ENCODE data around the gene LIPA.
"Not testable (repeated sequence)": the region's sequence is repeated elsewhere in the genome, so short reads cannot be mapped to it uniquely, and the experiment has no call there.

The LIPA gene

DNA sequence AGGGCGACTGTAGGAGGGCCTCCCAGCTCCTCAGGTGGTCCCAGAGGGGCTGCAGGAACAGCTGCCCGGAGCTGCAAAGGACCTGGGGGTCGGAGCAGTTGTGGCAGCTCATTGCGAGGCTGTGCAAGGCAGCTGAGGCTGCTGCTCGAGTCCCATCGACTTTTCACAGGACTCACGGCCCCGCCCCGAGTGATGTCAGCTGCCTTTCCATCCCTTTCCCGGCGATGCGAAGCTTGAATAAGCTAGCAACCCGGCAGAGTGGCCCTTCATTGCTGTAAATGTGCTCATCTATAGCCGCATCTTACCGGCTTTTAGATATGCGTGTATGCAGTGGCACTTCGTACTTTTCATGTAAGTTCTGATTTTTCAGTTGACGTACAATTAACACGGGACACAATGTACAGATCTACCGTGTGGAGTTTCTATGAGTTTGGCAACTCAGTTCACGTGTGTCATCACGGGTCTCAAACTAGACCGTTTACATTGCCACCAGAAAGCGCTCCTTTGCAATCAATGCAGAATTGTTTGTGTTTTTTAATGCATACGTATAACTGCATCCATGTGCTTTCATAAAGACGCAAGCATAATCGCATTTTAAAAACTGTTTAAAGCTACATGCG lies 44.3 kb downstream of the LIPA start, which contains the start of gene CH25H:
Gene CH25H, minus strand, starts transcription at position 137 of the 620 bp plus-strand sequence. Its CDS starts 25 bp downstream, at position 112.
- no peak for FAIRE-seq

GRCh38 chr10:89206402-89207180 lies 45.0 kb downstream of the LIPA start:
- FAIRE-seq: no peak

- no peak for FAIRE-seq
Measured at GRCh38 chr10:89204621-89205185, 46.9 kb downstream of the LIPA start.

GRCh38 chr10:89203237-89203636 lies 48.3 kb downstream of the LIPA start:
- FAIRE-seq: no peak

DNA sequence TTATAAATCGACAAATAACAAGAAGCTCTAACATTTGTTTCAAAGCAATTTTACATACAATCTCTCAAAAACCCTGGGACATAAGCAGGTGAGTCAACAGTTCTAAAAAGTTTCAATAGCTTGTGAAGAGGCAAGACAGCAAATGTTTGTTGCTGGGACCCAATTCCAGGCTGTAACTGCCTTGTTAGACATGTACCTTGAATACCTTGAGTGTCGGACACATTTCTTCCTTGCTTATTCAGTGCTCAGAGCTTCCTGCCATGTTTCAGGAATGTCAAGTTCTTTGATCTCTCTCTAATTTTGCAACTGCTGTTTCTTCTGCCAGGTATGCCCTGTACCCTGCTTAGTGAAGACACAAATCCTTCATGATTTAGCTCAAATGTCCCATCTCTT lies 49.5 kb downstream of the LIPA start:
- no peak for FAIRE-seq

- FAIRE-seq: no peak
Measured at GRCh38 chr10:89201345-89202032, 50.1 kb downstream of the LIPA start.

DNA sequence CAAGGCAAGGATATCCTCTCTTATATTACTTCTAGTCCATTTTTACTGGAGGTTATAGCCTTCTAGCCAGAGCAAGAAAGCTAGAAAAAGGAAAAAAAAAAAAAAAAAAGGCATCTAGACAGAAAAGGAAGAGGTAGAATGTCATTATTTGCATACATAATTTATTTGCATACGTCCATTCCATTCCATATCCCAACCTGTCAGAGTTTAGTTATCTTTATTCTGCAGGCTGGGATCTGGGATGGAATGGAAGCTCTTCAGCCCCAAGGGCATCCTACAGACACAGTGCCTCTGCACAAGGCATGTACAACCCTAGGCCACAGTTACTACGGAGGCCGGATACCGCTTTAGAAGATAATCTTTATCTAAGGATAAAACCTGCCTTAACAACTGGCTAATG lies 54.1 kb downstream of the LIPA start:
- FAIRE-seq: no peak

DNA sequence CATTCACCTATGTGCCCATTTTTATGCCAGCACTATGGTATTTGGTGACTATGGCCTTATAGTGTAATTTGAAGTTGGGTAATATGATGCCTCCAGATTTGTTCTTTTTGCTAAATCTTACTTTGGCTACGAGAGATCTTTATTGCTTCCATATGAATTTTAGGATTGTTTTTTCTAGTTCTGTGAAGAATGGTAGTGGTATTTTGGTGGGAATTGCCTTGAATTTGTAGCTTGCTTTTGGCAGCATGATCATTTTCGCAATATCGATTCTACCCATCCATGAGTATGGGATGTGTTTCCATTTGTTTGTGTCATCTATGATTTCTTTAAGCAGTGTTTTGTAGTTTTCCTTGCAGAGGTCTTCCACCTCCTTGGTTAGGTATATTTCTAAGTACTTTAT lies 60.3 kb downstream of the LIPA start:
- FAIRE-seq: not testable (repeated sequence)

GRCh38 chr10:89189211-89189734 lies 62.3 kb downstream of the LIPA start:
- no peak for FAIRE-seq

DNA sequence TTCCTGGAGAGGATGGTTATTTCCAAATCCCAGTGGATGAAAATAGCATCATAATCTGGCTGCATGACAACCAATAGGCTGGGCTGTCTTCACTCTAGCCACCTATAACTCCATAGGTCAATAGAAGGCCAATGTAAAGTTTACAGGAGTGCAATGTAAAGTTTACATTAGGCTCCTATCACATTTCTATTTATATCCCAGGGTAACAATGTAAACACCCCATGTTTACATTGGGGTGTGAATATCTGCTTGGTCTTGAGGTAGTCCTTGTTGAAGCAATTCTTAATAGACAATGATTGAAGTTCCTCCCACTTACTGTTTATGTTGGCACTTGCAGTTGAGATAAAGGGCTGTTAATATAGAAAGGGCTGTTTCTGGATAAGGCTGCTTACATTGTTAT lies 65.9 kb downstream of the LIPA start:
- no peak for FAIRE-seq

DNA sequence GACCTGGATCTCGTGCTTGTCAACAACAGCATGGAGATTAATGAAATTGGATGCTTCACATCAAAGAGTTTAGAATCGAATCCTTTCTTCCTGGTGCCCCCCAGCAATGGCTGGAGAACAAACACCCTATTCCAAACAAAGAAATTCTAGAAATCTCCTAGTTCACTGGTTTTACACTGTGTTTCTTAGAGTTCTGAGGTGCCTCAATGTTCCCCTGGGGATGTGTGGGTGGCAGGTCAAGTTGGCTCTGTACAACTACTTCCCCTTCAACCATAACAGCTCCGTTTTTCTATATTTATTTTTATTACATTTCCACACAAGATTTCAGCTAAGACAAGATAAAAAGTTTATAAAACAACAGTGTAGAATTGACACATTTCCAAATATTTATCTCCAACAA lies 66.9 kb downstream of the LIPA start:
- FAIRE-seq: no peak

DNA sequence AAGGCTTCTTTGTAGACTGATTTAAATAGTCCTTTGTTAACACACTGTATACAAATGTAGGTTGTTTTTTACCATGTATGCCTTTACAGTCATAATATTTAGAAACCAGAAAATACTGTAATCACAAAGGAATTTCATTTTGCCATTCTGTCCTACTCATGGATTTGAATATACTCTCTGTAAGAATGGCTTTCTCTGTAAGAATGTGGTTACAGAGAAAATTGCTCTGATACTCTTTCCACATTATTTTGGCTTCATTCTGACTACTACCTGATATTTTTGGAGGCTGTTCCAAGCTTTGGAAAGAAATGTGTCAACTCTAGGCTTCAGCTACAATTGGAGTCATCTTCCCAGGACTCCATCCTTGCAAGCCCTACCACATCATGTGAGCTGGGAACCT lies 68.0 kb downstream of the LIPA start:
- no peak for FAIRE-seq

DNA sequence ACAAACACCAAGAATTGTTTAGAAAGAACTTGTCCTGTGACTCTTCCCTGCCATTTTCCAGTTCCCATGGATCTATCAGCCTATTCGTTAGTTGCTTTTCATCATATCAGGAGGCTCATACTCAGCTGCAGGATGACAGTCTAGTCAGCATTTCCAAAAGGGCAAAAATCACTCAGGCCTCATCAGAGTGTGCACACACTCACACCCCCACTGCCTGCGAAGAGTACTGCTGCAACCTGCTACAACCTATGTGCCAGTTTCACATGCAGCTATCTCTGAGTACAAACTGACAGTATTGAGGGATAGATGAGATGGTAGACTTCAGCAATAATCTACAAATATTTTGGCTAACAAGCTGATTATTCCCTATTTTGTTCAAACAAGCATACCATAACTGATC lies 68.7 kb downstream of the LIPA start:
- FAIRE-seq: no peak

- FAIRE-seq: no peak
Measured at GRCh38 chr10:89175816-89176215, 75.8 kb downstream of the LIPA start.

- no peak for FAIRE-seq
Measured at GRCh38 chr10:89173075-89173474, 78.5 kb downstream of the LIPA start.

- FAIRE-seq: no peak
Measured at GRCh38 chr10:89171996-89172395, 79.6 kb downstream of the LIPA start.

GRCh38 chr10:89171263-89171872 lies 80.2 kb downstream of the LIPA start:
- FAIRE-seq: no peak

DNA sequence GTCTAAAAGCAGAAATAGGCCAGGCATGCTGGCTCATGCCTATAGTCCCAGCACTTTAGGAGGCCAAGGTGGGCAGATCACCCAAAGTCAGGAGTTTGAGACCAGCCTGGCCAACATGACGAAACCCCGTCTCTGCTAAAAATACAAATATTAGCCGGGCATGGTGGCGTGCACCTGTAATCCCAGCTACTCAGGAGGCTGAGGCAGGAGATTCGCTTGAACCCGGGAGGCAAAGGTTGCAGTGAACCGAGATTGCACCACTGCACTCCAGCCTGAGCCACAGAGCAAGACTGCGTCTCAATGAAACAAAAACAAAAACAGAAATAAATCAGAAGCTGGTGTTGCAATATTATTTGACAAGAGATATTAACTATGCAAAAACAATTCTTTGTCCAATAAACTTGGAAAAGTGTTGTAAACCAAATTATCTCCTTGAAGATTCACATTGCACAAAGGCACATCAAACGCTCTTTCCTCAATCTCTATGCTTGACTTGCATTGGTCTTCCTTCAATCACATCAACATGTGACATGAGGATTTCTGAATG lies 83.1 kb downstream of the LIPA start:
- FAIRE-seq: not testable (repeated sequence)

DNA sequence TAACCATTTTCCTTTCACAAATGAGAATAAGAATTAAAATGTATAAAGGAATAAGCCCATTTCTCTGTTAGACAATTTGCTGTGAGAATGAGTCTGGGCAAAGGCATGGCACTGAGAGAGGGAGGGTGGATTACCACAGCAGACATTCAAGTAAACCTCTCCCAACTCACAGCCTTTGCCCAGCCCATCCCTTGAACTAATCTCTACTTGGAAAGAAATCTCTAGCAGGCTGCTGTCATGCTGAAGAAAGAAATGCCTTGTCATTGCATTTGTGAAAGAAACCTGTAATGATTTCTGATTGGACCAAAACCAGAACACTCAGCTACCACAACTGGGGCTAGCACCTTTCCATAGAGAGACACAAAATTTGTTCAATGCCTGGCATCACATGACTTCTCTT lies 83.7 kb downstream of the LIPA start:
- no peak for FAIRE-seq

DNA sequence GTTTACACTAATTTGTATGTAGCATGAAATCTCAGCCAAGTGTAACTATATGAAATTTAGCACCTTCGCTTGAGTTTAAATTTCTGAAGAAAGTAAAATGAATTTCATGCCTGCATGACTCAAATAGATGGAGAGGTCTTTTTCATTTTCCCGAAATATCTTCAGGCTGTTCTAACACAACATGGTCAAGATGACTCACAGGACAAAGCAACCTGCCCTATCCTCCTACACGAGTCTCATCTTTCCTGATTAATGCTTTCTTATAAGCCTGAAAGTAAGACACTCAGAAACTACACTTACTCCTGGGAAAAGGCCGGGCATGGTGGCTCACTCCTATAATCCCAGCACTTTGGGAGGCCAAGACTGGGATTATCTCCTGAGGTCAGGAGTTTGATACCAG lies 85.7 kb downstream of the LIPA start:
- FAIRE-seq: no peak

DNA sequence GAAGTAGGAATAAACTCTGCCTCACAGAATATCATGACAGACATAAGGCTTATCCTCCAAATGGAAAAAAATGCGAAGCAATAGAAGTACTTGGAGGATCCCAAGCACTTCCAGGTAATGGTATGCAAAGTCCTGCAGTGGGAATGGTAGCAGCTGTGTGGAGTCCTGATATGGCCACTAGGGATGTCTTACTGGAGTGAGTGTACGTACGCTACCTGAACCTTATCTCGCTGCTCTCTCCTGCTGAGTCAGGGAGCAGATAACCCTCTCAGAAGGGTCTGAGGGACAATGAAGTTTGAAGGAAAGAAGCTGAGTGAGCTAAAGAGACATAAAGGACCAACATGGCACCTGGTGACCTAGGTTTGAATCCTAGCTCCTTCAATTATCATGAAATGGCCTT lies 86.7 kb downstream of the LIPA start:
- FAIRE-seq: no peak

GRCh38 chr10:89164080-89164479 lies 87.5 kb downstream of the LIPA start:
- FAIRE-seq: no peak
